ENCODE measurements around the gene PRIMA1.

The PRIMA1 gene

DNA sequence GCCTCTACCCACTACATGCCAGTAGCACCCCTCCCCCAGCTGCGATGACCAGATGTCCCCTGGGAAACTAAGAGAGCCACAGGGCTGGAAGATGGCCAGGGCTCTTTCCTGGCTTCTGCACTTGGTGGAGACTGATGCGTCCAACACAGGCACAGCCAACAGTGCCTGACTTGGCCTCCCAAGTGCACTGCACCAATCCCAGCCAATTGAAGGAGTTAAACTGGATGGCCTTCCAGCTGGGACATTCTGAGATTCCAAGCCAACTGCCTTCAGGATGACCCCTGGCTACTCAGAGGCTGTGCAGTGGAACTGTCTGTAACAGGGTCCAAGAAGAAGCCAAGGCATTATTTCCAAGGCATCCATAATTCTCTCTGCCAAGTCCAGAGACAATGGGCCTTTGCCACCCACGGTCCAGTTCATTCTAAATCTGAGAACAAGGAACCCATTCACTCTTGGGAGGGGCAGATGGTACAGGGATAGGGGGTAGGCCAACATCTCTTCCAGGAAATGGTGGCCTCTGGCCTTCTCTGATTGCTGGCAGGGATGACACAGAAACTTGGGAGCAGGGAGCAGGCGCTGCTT lies 35.2 kb downstream of the PRIMA1 start:
- no peak for DNase-seq

DNA sequence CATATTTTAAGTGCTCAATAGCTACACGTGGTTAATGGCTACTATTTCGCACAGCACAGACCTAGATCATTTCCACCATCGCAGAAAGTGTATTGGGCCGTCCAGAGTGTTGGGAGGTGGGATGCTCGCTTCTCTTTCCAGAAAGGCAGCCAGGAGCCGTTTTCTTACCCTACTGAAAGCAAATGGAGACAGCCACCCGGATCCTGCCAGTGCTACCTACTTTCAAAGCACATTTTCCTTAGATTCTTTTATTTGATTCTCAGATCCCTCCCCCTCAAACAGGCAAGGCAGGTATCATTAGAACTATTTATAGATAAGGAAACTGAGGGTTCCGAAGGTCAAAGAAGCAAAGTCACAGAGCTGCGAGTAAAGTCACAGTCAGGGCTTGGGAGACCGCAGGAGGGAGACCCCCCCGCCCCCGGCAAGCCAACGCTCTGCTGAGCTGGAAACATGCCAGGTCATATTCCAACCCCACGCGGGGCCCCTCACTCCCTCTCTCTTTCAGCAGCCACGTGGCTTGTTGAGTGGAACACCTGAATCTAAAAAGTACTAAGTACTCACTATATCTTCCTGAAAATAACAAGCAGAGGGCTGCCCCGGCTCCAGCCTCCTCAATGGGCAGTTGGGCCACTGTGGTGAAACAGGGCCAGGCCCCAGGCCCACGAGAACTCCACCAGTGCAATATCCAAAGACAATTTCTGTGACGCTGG lies 36.2 kb downstream of the PRIMA1 start:
- no peak for DNase-seq

DNA sequence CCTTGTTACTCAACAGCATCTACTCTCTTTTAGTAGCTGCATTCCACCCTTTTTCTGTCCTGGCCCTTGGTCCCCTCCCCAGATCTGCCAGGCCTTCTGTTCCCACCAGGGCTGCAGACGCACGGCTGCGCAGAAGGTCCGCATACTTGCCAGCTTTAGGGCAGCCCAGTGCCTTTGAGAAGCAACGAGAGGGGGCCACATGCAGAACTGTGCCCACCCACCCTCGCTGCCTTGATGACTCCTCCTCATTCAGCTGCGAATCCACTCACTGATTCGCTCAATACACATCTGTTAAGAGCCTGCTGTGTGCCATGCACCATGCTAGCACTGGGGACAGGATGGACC lies 39.2 kb downstream of the PRIMA1 start:
- DNase-seq: no peak

DNA sequence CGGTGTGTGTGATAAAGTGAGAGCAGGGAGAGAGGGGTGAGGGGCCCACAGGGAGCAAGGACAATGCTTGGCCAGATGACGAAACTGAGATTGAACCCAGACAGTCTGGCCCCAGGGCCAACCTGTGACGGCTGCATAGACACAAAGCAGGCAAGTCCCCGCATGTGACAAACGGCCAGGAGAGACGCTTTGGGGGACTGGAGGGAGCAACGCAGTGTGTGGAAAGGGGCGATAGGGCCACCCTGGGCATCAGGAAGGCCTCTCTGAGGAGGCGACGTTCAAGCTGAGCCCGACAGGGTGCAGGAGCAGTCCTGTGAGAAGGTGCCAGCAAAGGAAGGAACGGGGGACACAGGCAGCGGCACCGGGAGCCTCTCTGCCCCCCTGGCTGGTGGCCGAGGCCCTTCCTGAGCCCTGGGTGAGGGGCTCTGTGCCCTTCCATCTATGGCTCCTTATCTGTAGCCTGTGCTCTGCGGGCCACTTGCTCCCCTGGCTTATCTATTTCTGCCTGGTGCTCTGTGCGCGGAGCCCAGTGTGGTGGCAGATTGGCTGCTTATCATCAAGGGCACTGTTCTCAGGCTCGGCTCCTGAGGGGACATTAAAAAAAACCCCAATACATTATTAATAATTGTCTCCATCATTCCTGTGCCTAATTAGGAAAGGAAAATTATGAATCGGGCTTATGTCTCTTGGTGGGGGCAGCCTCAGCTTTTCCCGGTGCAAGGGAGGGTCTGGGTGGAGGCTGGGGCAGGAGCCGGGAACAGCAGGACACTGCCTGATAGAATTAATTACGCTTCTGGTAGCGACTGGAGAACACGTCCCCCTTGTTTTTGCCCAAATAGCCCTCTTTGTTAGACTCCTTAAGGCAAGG lies 39.8 kb downstream of the PRIMA1 start:
- DNase-seq: no peak

DNA sequence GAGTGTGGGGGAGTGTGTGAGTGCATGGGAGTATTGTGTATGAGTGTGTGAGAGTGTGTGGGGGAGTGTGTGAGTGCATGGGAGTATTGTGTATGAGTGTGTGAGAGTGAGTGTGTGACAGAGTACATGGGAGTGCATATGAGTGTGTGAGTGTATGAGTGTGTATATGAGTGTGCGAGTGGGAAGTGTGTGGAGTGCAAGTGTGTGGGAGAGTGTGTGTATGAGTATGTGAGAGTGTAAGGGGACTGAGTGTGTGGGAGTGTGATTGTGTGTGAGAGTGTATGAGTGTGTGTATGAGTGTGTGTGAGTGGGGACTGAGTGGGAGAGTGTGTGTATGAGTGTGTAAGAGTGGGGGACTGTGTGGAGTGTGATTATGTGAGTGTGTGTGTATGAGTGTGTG lies 40.7 kb downstream of the PRIMA1 start:
- DNase-seq: no peak

DNA sequence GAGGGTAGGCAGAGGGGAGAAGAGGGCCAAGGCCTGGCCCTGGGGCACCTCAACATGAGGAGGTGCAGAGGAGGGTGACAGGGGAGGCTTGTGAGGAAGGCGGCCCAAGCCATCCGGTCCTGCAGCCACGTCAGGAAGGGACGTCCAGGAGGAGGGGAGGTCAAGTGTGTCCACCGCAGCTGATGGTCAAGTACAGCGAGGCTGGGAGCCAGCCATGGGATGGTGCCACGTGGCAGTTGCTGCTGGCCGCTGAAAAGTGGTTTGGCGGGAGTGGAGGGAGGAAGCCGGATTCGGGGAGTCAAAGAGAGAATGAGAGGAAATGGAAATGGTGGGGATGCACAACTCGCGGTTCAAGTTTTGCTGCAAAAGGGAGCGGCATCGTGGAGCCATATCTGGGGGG lies 41.2 kb downstream of the PRIMA1 start:
- no peak for DNase-seq

DNA sequence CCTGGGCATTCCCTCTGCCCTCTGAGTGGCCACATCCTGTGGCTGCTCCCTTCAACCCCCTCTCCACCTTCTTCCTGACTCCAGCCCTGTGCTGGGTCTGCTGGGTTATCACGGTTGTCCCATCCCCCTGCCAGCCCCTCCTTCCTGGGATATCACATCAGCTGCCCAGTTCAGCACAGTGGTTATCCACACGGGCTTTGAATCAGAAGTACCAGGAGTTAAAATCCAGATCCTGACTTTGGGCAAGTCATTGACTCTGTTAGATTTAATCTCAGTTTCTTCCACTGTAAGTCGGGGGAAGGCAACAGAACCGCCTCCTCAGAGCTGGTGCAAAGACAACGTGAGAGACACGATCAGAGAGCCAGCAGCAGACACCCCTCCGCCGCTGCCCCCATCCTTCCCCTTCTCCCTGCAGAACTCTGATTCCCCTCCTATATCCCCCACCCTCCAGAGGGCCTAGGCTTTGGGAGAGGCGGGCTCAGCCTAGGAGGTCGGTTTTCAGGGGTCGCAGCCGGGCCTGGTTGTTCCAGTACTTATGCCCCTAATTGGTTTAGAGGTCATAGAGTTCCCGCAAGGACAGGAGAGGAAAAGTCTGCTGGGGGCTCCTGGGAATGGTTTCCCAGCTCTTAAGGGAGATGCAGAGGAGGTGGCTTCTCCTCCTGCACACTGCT lies 42.5 kb downstream of the PRIMA1 start:
- no peak for DNase-seq

DNA sequence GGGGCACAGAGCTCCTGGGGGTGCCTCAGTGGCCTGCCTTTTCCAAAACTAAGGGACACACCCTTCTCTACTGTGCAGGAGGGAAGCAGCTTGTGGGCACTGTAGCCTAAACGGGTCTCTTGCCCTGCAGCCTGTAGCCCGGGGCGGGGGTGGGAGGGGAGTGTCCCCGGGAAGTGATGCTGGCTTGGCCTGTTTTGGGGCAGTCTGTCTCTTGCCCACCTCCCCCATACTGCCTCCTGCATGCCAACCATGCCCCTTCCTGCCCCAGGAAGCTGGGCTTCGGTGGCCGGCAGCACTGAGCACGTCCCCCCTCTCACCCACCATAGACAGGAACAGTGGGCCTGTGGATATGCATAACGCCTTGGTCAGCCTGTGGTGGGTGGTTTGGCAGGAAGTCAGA lies 43.4 kb downstream of the PRIMA1 start:
- DNase-seq: no peak

DNA sequence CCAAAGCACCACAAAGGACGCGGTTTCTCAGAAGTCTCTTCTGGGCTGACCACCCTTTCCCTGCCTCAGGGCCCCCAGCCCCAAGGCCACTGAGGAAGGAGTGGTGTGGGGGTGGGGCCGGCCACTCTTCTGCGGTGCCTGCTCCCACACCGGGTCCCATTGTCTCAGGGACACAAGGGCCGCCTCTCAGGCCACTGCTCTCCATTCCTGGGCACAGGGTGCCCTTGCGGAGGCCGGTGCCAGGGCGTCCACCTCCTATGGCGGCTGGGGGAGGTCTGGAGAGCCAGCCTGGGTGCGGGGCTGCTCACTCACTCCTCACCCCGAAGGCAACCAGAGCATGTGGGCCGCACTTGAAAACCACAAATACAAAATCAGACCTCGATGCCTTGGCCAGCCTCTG lies 44.1 kb downstream of the PRIMA1 start:
- no peak for DNase-seq

DNA sequence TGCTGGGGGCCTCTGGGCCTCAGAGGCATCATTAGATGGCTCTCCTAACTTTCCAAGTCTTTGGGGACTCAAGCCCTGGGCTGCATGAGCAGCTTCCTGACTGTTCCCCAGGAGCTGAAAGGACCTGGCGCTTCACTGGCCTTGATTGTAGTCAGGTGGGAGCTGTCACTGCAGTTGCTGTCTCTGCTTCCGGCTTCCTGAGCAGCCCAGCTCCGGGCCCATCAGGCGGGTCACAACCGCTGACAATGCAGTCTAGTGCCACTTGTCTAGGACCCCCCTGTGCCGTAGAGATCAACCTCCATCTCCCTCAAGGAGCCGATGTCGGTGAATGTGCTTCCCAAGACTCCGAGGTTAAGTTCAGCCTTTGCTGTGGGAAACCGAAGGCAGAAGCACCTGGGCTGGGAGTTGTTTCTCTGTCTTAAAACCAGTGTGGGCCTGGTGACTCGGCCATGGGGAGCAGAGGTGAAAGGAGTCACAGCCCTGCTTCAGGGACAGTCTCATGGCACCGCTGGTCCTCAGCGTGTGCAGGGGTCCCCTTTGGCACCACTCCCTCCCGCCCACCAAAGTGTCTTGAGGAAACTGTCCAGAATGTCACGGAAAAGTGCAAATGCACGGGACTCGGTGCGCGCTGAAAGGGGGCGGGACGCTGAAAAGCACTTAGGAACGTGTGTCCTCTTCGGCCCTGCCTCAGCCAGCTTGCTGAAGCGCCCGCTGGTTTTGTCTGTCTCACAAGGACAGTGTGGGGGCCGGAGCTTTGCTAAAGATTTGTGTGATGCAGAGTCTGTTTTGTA lies 44.8 kb downstream of the PRIMA1 start:
- no peak for DNase-seq

DNA sequence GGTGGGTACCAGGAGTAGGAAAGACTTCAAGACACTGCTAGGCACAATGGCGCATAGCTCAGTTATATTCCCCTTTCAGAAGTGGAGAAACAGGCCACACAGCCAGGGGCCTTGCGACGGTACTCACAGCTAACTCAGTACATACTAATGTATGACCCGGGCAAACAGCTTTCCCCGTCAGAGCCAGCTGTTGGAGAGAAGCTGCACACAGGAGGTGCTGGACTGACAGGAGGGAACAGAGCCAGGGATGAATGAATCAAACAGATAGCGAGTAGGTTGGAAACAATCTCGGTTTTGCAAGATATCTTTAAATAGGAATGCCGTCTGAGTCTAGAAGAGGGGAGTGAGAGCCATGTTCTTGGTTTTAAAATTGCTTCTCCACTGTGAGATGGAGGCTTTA lies 45.5 kb downstream of the PRIMA1 start:
- DNase-seq: no peak

DNA sequence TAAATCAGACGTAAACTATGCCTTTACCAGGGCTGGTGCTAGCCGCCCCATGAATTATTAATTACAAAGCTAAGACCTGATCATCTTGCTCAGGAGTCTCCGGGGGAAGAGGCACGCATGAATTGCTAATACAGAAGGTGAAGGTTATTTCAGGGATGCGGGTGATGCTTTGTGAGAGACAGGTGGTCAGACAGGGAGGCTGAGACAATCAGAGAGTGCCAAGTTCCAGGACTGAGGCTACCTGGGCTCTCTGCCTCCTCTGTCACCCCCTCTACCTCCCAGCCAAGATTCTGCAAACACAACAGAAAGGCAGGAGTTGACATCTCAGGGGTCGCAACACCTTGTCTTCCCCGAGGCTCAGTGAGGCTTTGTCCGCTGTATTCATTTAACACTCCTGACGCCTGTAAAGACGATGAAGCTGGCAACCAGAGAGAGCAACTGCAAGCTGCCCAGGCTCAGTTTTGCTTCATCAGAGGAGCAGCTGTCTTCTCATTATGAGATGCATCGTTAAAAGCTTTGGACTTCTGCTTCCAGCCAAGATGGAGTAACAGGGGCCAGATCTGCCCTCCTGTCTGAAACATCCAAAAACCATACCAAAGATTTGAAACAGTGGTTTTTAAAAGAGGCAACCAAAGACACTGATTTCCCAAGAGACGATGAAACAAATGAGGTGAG lies 46.6 kb downstream of the PRIMA1 start:
- DNase-seq: no peak

DNA sequence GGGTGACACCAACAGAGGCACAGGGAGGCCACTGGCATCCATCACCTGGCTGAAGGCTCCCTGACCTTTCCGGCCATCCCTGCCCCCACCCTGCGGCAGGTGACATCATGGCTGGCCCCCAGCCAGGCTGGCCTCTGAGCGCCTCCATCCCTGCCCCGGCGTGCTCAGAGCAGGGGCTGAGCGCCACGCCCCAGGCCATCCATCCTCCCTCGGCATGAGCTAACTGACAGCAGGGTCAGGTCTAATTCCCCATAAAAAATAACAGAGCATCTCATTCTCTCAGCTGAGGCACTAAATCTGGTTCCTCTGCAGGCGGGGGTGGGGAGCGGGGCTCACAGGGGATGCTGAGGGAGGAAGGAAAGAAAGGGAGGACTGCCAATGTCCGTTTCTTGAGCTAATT lies 50.7 kb downstream of the PRIMA1 start:
- no peak for DNase-seq

DNA sequence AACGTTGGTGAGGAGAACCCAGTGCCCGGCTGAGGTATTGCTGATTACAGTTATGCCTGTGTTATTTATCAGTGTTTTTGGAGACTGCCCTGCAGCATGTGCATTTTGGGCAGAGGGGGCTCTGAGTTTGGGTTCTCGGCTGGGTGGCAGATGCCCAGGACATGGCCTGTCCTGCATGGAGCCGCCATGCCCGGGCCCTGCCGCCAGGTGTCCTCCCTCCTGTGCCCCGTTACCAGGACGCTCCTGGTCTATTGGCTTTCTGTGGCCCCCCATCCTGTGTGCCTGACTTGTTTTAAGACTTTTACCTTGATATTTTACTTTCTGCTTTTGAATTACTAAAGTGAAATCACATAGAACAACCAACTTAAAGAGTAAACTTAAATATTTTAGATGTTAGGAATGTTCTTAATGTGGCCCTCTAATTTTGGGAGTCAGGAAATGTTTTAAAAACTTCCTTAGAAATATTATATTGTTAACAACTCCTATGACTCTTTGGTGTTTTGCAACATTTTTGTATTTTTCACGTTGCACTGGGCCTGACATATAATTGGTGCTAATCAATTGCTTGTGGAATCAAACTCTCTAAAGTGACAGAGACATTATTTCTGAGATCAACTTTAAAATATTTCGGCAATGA lies 51.8 kb downstream of the PRIMA1 start:
- no peak for DNase-seq

DNA sequence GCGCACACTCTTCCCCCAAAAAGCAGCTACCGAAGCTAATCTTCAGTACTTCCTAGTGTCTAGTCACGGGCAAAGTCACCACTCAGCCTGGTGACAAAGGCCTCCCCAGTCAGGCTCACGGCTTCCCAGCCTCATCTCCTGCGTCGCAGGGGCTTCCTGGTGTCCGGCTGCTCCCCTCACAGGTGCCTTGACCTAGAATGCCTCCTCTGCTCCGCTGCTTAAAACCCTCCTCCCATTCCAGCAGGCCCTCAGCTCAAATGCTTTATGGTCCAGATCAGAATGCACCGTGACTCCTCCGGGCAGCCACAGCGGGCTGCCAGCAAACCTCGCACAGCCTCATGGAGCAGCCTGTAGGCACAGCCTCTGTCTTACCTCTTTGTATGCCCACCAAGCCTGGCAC lies 53.1 kb downstream of the PRIMA1 start:
- no peak for DNase-seq

DNA sequence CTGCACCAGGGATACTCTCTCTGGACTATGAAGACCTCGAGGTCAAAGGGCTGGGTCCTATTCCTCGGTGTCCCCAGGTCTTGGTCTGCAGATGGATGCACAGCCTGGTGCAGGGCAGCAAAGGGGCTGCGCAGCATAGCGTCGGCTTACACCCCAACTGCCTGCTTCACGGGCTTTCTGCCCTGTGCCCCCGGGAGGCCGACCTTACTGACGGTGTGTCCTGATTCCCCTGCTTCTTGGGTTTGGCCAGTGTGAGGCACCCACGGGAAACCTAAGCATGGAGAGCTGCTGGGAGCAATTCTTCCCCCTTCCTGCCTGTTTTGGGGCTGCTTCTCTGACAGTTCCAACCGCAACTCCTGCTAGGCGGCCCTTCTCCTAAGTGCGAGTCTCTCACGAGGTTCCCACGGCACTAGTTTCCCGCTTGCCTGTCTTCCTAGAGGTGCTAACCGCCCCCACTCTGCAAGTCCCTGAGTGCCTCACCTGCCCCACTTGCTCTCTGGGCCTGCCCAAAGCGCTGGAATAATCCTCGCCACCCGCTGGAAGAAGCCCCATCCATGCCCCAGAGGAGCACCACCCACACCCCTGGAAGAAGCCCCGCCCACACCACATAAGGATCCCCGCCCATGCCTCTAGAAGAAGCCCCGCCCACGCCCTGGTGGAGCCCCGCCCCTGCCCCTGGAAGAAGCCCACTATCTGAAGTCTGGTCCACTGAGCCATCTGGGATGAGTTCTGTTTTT lies 54.0 kb downstream of the PRIMA1 start:
- DNase-seq: no peak

DNA sequence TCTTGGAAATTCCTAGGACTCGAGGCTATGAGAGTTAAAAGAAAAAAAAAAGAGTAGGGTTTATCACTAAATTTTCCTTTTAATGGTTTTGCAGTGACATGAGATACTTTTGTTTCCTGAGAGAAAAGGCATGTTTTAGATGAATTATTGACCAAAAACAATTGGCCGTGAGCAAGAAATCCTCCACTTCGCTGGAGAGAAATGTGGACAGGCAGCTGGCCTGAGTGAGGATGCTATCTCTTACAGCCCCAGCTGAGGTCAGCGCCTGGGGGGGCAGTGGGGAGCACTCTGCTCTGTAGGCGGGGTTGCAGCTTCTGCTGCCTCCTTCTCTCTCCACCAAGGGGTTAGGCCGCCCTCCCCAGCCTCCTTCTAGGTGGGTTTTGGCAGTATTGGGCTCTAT lies 54.7 kb downstream of the PRIMA1 start:
- no peak for DNase-seq

DNA sequence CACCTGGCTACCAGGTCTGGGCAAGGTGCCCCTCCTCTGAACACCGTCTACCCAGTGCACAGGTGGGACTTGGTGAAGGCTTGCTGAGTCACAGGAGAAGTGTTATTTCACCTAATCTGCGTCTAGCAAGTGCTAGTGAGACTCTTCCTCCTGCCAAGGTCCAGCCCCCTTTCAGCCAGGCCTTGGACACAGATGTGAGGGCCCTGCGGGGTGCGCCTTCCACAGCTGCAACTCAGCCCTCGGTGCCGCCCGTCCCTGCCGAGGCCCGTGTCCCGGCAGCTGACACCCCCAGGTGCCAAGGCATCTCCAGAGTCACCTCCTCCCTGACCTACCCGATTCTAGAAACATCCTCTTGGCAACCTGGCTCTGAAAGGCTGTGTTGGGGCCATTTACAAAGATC lies 55.1 kb downstream of the PRIMA1 start:
- DNase-seq: no peak

DNA sequence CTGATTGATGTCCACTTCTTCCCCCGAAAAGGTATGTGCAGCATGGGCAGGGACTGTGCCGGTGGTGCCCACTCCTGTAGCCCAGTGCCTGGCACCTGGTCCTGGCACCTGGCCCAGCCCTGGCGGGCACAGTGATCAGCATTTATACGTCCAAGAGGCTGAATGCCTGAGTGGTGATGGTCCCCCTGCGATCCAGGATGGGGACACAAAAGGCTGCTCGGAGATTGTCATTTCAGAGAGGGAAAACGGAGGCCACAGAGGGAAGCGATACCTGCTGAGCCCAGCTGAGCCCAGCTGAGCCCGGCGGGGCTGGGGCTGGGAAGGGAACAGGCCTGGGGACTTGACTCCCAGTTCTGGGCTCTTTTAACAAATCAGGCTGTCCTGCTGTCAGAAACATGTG lies 55.8 kb downstream of the PRIMA1 start:
- no peak for DNase-seq

DNA sequence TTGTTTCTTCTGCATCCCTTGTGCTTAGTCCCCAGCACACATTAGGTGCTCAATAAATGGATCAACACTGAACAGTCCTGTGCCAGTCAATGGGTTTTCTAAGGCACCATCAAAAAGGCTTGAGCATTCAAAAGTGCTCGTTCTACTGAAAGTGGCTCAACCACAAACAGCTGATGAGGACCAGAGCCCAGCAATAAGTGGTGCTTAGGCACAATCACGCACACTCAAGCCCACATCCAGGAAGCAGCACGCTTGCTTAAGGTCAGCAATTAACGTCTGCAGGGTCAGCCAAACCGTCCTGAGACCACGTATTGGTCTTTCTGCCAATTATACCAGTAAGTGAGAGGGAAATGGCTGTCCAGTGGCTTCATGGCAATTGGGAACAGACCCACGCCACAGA lies 56.5 kb downstream of the PRIMA1 start:
- no peak for DNase-seq

DNA sequence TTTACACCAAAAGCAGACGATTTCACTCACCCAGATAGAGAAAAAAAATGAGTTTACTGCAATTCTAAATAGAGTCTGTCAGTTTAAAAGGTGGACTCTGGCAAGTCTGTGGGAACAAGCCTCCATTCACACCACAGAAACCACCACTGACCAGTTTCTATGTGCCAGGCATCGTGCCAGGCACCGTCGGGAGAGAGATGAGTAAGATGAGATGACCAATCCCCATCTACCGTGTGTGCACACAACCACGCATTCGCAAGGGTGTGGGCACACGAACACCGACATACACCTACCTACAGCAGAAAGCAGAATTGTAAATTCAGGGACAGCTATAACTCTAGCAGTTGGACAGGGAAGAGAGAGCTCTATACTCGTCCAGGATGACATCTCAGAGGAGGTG lies 58.3 kb downstream of the PRIMA1 start:
- no peak for DNase-seq
